Measurements from ENCODE around the gene ABCB8.
A peak's percentile ranks its signal among the peaks of the same experiment; 100 is the strongest.

Gene ABCB8

GRCh38 chr7:151076863-151077704, 48.8 kb downstream of the ABCB8 start:
- DNase-seq, result no peak

- no peak for DNase-seq
Measured at GRCh38 chr7:151077705-151078232, 49.5 kb downstream of the ABCB8 start.

GRCh38 chr7:151078233-151079040, 50.2 kb downstream of the ABCB8 start:
- no peak for DNase-seq

GRCh38 chr7:151079199-151079910, 51.1 kb downstream of the ABCB8 start:
- no peak for DNase-seq

GRCh38 chr7:151080067-151080521, 51.8 kb downstream of the ABCB8 start:
- DNase-seq, result no peak

GRCh38 chr7:151080522-151081169, 52.4 kb downstream of the ABCB8 start, which contains the start of gene FASTK:
TSS of gene FASTK (minus strand) at chr7:151080809. CDS start at chr7:151080766, 43 bp downstream.
- DNase-seq, result peak; percentile 84

- DNase-seq, result no peak
Measured at GRCh38 chr7:151081170-151082101, 53.2 kb downstream of the ABCB8 start.

GRCh38 chr7:151082141-151083070, 54.2 kb downstream of the ABCB8 start:
- no peak for DNase-seq

GRCh38 chr7:151083071-151083823, 55.0 kb downstream of the ABCB8 start, which contains the start of gene TMUB1:
TSS of gene TMUB1 (minus strand) at chr7:151083493. CDS start at chr7:151082563, 930 bp downstream.
- peak; percentile 70 for DNase-seq

GRCh38 chr7:151083824-151084160, 55.5 kb downstream of the ABCB8 start:
- DNase-seq, result no peak

- no peak for DNase-seq
Measured at GRCh38 chr7:151085329-151085690, 57.1 kb downstream of the ABCB8 start.

GRCh38 chr7:151085691-151086620, 57.7 kb downstream of the ABCB8 start, which contains the start of gene AGAP3:
TSS of gene AGAP3 (plus strand) at chr7:151086475. CDS start at chr7:151086742, 267 bp downstream.
- DNase-seq, result peak; percentile 44

- no peak for DNase-seq
Measured at GRCh38 chr7:151086802-151087244, 58.6 kb downstream of the ABCB8 start.

GRCh38 chr7:151087245-151088018, 59.2 kb downstream of the ABCB8 start:
- DNase-seq, result peak; percentile 39

- no peak for DNase-seq
Measured at GRCh38 chr7:151088019-151088855, 60.0 kb downstream of the ABCB8 start.
